Adrenal gland (tissue), 5 donors: ENCODE measurements around the gene KRT15.

Source experiments
- POLR2A ChIP-seq, 2 donors: fragments of 450-650 bp; IDR thresholded peaks; one replicate each; pipeline ENCODE4 v1.6.1; 2017; ENCODE audit warnings: antibody characterized with exemption in 2 of 2, mild to moderate bottlenecking in 2 of 2, moderate library complexity in 1 of 2
- TF ChIP-seq, protein P1 (sequence below), 6 experiments: fragments of 450-650 bp in 4 of 6; fragments of 200-600 bp in 2 of 6; sonication (generic) in 1 of 6; IDR thresholded peaks; 1 replicate in 5 of 6; 2 replicates in 1 of 6; pipeline versions ENCODE4 v1.5.1 to v1.8.0; 2016 to 2021; ENCODE audit warnings: antibody characterized with exemption in 6 of 6, mild to moderate bottlenecking in 2 of 6, moderate library complexity in 1 of 6
- donor health status: DM: no; HTN: no; CAD: no.

DNA sequence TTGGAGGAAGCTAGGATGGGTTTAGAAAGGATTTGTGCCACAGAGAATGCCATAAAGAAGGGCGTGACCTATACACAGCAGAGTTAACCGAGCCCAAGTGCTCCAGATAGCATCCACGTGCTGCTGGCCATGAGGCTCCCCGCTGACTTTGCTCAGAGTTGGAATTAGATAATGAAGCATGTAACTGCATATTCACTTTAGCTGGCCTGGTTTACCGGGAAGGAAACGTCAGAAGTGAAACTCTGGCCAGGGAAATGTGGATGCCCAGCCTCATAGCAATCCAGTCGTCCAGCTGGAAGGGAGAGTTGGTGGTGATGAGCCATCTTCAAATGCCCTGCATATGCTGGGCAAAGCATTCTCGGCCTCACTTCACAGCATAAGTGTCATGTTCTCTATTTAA is 43.8 kb downstream of the KRT15 start:
- TF ChIP-seq POLR2A (IDR thresholded peaks at IDR 0.05), result no peak
- TF ChIP-seq, protein P1, sequence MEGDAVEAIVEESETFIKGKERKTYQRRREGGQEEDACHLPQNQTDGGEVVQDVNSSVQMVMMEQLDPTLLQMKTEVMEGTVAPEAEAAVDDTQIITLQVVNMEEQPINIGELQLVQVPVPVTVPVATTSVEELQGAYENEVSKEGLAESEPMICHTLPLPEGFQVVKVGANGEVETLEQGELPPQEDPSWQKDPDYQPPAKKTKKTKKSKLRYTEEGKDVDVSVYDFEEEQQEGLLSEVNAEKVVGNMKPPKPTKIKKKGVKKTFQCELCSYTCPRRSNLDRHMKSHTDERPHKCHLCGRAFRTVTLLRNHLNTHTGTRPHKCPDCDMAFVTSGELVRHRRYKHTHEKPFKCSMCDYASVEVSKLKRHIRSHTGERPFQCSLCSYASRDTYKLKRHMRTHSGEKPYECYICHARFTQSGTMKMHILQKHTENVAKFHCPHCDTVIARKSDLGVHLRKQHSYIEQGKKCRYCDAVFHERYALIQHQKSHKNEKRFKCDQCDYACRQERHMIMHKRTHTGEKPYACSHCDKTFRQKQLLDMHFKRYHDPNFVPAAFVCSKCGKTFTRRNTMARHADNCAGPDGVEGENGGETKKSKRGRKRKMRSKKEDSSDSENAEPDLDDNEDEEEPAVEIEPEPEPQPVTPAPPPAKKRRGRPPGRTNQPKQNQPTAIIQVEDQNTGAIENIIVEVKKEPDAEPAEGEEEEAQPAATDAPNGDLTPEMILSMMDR (IDR thresholded peaks at IDR 0.05), result no peak
